Measurements from ENCODE around the gene SRGAP1.

GRCh38 chr12:64030155-64030554 lies 185.7 kb downstream of the SRGAP1 start:
- TF ChIP-seq ZBTB33 (CRISPR knock-in tag; IDR thresholded peaks at IDR 0.05) (no peak), SPI1 (IDR thresholded peaks at IDR 0.05; ENCODE audit: borderline replicate concordance, low read depth, low read length) (no peak), ZNF766 (CRISPR knock-in tag; conservative IDR thresholded peaks at IDR 0.05) (no peak), TFE3 (CRISPR knock-in tag; IDR thresholded peaks at IDR 0.05) (no peak), SREBF1 (IDR thresholded peaks at IDR 0.05; ENCODE audit: borderline replicate concordance, low read depth, low read length) (no peak), ZKSCAN1 (IDR thresholded peaks at IDR 0.05; ENCODE audit: low read depth, low read length) (no peak), DNMT1 (IDR thresholded peaks at IDR 0.05) (no peak), CHCHD3 (CRISPR knock-in tag; IDR thresholded peaks at IDR 0.05) (no peak), POLR2A (conservative IDR thresholded peaks at IDR 0.05) (no peak), ZNF76 (CRISPR knock-in tag; IDR thresholded peaks at IDR 0.05; ENCODE audit: borderline replicate concordance) (no peak), ZFP36 (IDR thresholded peaks at IDR 0.05; ENCODE audit: low read depth, low read length, partially characterized antibody) (no peak), CTCF (IDR thresholded peaks at IDR 0.05 in 2 of 3, conservative IDR thresholded peaks at IDR 0.05 in 1 of 3; ENCODE audit: insufficient read depth in 2 of 3, low read depth in 1 of 3, low read length in 3 of 3) (no peak), YY1 (IDR thresholded peaks at IDR 0.05; ENCODE audit: borderline replicate concordance in 1 of 3, control insufficient read depth in 1 of 3, extremely low read depth in 1 of 3, insufficient read depth in 3 of 3, insufficient read length in 1 of 3, insufficient replicate concordance in 2 of 3, low read depth in 1 of 3, low read length in 2 of 3) (no peak), ZNF175 (CRISPR knock-in tag; IDR thresholded peaks at IDR 0.05; ENCODE audit: low read depth) (no peak)

Measured in K562 (cell line).